Measurements from ENCODE around the gene P4HA2. TPM values are rescaled to one million over a fixed set of nuclear protein-coding genes. Genes with fewer than 3 reads are reported as not detected.

Gene P4HA2
- total and polyA plus RNA-seq, 2 of the 8 experiments (the other 6 are each of a cell fraction or from before 2014, with no cell fraction given), result 7.4 to 9.3 TPM

DNA sequence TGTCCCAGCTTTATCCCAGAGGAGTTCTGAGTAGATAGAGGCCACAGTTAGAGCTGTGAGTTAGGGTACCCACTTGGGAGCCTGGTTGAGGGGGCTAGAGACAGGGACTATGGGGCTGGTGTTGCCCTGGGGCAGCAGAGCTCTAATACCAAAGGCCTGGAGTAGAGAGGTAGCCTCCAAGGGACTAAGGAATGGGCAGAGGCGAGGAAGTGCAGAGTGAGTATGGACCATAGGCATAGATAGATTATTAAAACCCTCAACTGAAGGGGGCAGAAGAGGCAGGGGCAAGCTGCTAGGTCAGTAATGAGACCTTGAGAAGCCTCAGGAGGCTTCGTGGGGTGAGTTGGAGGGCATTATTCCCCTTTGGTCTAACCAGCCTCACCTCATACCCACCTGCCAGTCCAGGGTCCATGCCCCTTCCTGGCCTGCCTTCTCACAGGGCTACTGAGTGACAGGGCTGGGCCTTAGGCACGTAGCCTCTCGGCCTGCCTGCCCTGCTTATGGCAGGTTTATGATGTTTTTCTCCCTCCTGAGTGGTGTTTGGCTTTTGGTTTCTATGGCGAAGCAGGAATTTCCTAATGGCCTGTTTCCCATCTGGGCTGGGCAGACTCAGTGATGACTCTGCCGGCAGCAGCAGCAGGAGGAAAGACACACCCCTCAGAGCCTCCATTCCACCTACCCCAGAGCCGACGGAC, 37.8 kb upstream of the P4HA2 start:
- H2AK5ac ChIP-seq (ENCODE audit: low read depth, low read length), result no peak overlapping the region

More for the DNA sequence above, 37.8 kb upstream of the P4HA2 start:
- H3K27ac ChIP-seq (ENCODE audit: low read depth, low read length), result no peak overlapping the region
- H4K91ac ChIP-seq (replicated peaks; ENCODE audit: insufficient read length, low read length), result no peak overlapping the region
- H3K9ac ChIP-seq (replicated peaks in 1 of 4; ENCODE audit: extremely low read depth in 1 of 4, low read depth in 3 of 4, low read length in 3 of 4), result no peak overlapping the region
- H3K4me1 ChIP-seq (replicated peaks in 1 of 4; ENCODE audit: control insufficient read depth in 3 of 4, insufficient read depth in 4 of 4, low read length in 3 of 4), result peaks cover 0 to 2% (median 1%) of the 10 kb centered on the region in 4 experiments; a peak in 2 of 7 replicates
- H2BK15ac ChIP-seq (ENCODE audit: low read length), result no peak overlapping the region
- no peak overlapping the region for H3K14ac ChIP-seq (ENCODE audit: insufficient read length)
- no peak overlapping the region for H3K18ac ChIP-seq (ENCODE audit: extremely low read depth, low read length)
- FAIRE-seq, result no peak
- TF ChIP-seq KDM4A (IDR thresholded peaks at IDR 0.05; ENCODE audit: low read depth, low read length, severe bottlenecking), result no peak
- TF ChIP-seq, protein P1, sequence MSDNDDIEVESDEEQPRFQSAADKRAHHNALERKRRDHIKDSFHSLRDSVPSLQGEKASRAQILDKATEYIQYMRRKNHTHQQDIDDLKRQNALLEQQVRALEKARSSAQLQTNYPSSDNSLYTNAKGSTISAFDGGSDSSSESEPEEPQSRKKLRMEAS (IDR thresholded peaks at IDR 0.05), result no peak
- TF ChIP-seq TAF1 (IDR thresholded peaks at IDR 0.05; ENCODE audit: low read depth, low read length), result no peak
- no peak for TF ChIP-seq HDAC6 (IDR thresholded peaks at IDR 0.05; ENCODE audit: low read depth, low read length)
- no peak for TF ChIP-seq POLR2AphosphoS5 (IDR thresholded peaks at IDR 0.05; ENCODE audit: low read depth, low read length)
- no peaks in the 10 kb centered on the region for H3K36me3 ChIP-seq (ENCODE audit: control insufficient read depth in 2 of 4, insufficient read depth in 4 of 4, low read length in 3 of 4)
- no peaks in the 10 kb centered on the region for H3K27me3 ChIP-seq (replicated peaks in 1 of 4; ENCODE audit: control insufficient read depth in 3 of 4, extremely low read depth in 1 of 4, insufficient read depth in 3 of 4, low read length in 3 of 4)
- no peak overlapping the region for H2BK120ac ChIP-seq (replicated peaks; ENCODE audit: low read depth, low read length)
- no peak overlapping the region for H4K5ac ChIP-seq (ENCODE audit: insufficient read length, low read depth, low read length)
- no peak overlapping the region for H2BK12ac ChIP-seq (ENCODE audit: low read depth, low read length)
- H3K56ac ChIP-seq (replicated peaks; ENCODE audit: insufficient read length, low read depth, low read length), result no peak overlapping the region
- H4K8ac ChIP-seq (ENCODE audit: extremely low read depth, insufficient read depth, low read length), result no peak overlapping the region
- no peak overlapping the region for H3K4ac ChIP-seq (replicated peaks; ENCODE audit: insufficient read length, low read depth, low read length)
- no peaks in the 10 kb centered on the region for H3K79me1 ChIP-seq (ENCODE audit: low read depth, low read length)
- no peak overlapping the region for H3K23ac ChIP-seq (ENCODE audit: insufficient read length)
- H3K79me2 ChIP-seq (ENCODE audit: control insufficient read depth in 1 of 2, insufficient read depth in 2 of 2, low read length in 2 of 2), result no peaks in the 10 kb centered on the region
- no peak overlapping the region for H3K4me3 ChIP-seq (ENCODE audit: extremely low read depth in 1 of 4, insufficient read depth in 2 of 4, low read depth in 3 of 4, low read length in 4 of 4)
- ChIA-PET POLR2A (ENCODE audit: partially characterized antibody) (interaction anchor here (1.3 to 2.8 kb wide), 3 partner anchors 10 to 28 kb away, joined by 3 to 10 read pairs (median 5); partner anchors contain the start of gene SLC22A4), CTCF (ENCODE audit: partially characterized antibody) (interaction anchor here (0.9 to 4.4 kb wide), 7 partner anchors 15 to 200 kb away, joined by 3 to 44 read pairs (median 4); no protein-coding TSS in a partner anchor)
- no peaks in the 10 kb centered on the region for H3K23me2 ChIP-seq (ENCODE audit: low read depth, low read length)
- 72% methylated on average over 7 of the region's 8 CpGs; no CpG with 5 or more reads in 1 of the 2 experiments for whole genome bisulfite sequencing, 2 experiments (ENCODE audit: extremely low coverage in 1 of 2, insufficient coverage in 1 of 2, insufficient read length in 1 of 2, insufficient replicate concordance in 2 of 2, low coverage in 1 of 2, low lambda C conversion rate in 2 of 2, missing lambda C conversion rate in 1 of 2)
- H3K9me3 ChIP-seq (ENCODE audit: insufficient read depth in 2 of 2, low read depth in 1 of 2, low read length in 1 of 2), result no peaks in the 10 kb centered on the region
- H2BK20ac ChIP-seq (ENCODE audit: low read length), result no peak overlapping the region
- H2AFZ ChIP-seq (ENCODE audit: low read length), result no peak overlapping the region
- no peak for DNase-seq (ENCODE audit: low read depth in 1 of 2, low spot score in 2 of 2)
- no peak overlapping the region for H3K4me2 ChIP-seq (ENCODE audit: insufficient read depth in 1 of 2, low read depth in 2 of 2, low read length in 2 of 2)
- H4K20me1 ChIP-seq (replicated peaks in 1 of 2; ENCODE audit: control insufficient read depth in 1 of 2, insufficient read depth in 2 of 2, low read length in 2 of 2), result no peaks in the 10 kb centered on the region
- H2BK5ac ChIP-seq (ENCODE audit: low read depth, low read length), result no peak overlapping the region

All from H1 (cell line).